DOHH2 (cell line): ENCODE measurements around the gene VWA5B1.

Experiments used
- H3F3A ChIP-seq: fragments of 200-600 bp; sonication (generic), shearing (Covaris generic); 2 replicates; pipeline ENCODE4 v1.6.0; 2016; ENCODE audit warnings: antibody characterized with exemption, mild to moderate bottlenecking; ENCODE audit not compliant: control insufficient read depth, insufficient read depth
- H3K27ac ChIP-seq: fragments of 200-600 bp; sonication (generic); 2 replicates; pipeline ENCODE4 v1.5.1; 2014; ENCODE audit warnings: low read depth, mild to moderate bottlenecking, low read length, moderate library complexity
- H3K27me3 ChIP-seq: fragments of 200-600 bp; sonication (generic); 2 replicates; pipeline ENCODE4 v1.6.1; 2014; ENCODE audit warnings: mild to moderate bottlenecking, low read length, mixed read lengths; ENCODE audit not compliant: control insufficient read depth
- H3K36me3 ChIP-seq: fragments of 200-600 bp; sonication (generic); 2 replicates; pipeline ENCODE4 v1.6.1; 2014; ENCODE audit warnings: mild to moderate bottlenecking, low read length, moderate library complexity, mixed read lengths; ENCODE audit not compliant: control insufficient read depth
- H3K4me1 ChIP-seq: fragments of 200-600 bp; sonication (generic); 2 replicates; pipeline ENCODE4 v1.6.1; 2014; ENCODE audit warnings: mild to moderate bottlenecking, low read length, mixed read lengths; ENCODE audit not compliant: control insufficient read depth
- H3K4me2 ChIP-seq: fragments of 200-600 bp; sonication (generic); 2 replicates; pipeline ENCODE4 v1.6.0; 2014; ENCODE audit warnings: mild to moderate bottlenecking, low read length, moderate library complexity
- H3K4me3 ChIP-seq: fragments of 200-600 bp; sonication (generic); 2 replicates; pipeline ENCODE4 v1.5.1; 2014; ENCODE audit warnings: mild to moderate bottlenecking, low read length, mixed read lengths
- H3K79me2 ChIP-seq: fragments of 200-600 bp; sonication (generic); 2 replicates; pipeline ENCODE4 v1.6.1; 2014; ENCODE audit warnings: mild to moderate bottlenecking, low read length, mixed read lengths; ENCODE audit not compliant: control insufficient read depth
- H3K9me2 ChIP-seq: fragments of 200-600 bp; sonication (generic); replicated peaks from 2 replicates; pipeline ENCODE4 v1.6.1; 2014; ENCODE audit warnings: mild to moderate bottlenecking, low read length, mixed read lengths; ENCODE audit not compliant: control insufficient read depth
- H3K9me3 ChIP-seq: fragments of 200-600 bp; sonication (generic); 2 replicates; pipeline ENCODE4 v1.6.1; 2014; ENCODE audit warnings: antibody characterized with exemption, low read length, mixed read lengths; ENCODE audit not compliant: control insufficient read depth, insufficient read depth
- H4K20me1 ChIP-seq: fragments of 200-600 bp; sonication (generic); 2 replicates; pipeline ENCODE4 v1.6.0; 2014; ENCODE audit warnings: low read depth, mild to moderate bottlenecking, antibody characterized with exemption, low read length, moderate library complexity; ENCODE audit not compliant: control insufficient read depth, insufficient read depth
- CTCF ChIP-seq: fragments of 200-600 bp; sonication (generic); IDR thresholded peaks from one replicate; pipeline ENCODE4 v1.5.1; 2014; ENCODE audit warnings: antibody characterized with exemption, mild to moderate bottlenecking, low read depth, low read length; ENCODE audit not compliant: poor library complexity, severe bottlenecking
- EZH2phosphoT487 ChIP-seq: fragments of 200-600 bp; sonication (generic); IDR thresholded peaks from 2 replicates; pipeline ENCODE4 v1.6.1; 2017; ENCODE audit warnings: borderline replicate concordance, mild to moderate bottlenecking, antibody characterized with exemption, low read length, moderate library complexity, mixed read lengths

The VWA5B1 gene

GRCh38 chr1:20383631-20384030 is 93.0 kb downstream of the VWA5B1 start:
- H4K20me1 ChIP-seq: no peaks in the 10 kb centered on the region
- no peaks in the 10 kb centered on the region for H3K9me3 ChIP-seq
- H3K27me3 ChIP-seq: peaks cover 34% of the 10 kb centered on the region
- no peaks in the 10 kb centered on the region for H3K36me3 ChIP-seq
- no peaks in the 10 kb centered on the region for H3F3A ChIP-seq
- no peaks in the 10 kb centered on the region for H3K9me2 ChIP-seq
- H3K4me1 ChIP-seq: peaks cover 6% of the 10 kb centered on the region
- no peaks in the 10 kb centered on the region for H3K79me2 ChIP-seq
- no peak overlapping the region for H3K4me3 ChIP-seq
- TF ChIP-seq EZH2phosphoT487 (no peak), CTCF (no peak)
- no peak overlapping the region for H3K27ac ChIP-seq
- H3K4me2 ChIP-seq: no peak overlapping the region

- Histone ChIP-seq H3K36me3 (no peaks in the 10 kb centered on the region), H3K27ac (no peak overlapping the region), H3K4me3 (no peak overlapping the region), H3K9me2 (no peaks in the 10 kb centered on the region), H3K79me2 (no peaks in the 10 kb centered on the region), H4K20me1 (no peaks in the 10 kb centered on the region), H3K27me3 (peaks cover 40% of the 10 kb centered on the region), H3K4me2 (no peak overlapping the region), H3K4me1 (peaks cover 6% of the 10 kb centered on the region), H3F3A (no peaks in the 10 kb centered on the region), H3K9me3 (no peaks in the 10 kb centered on the region)
- TF ChIP-seq EZH2phosphoT487: no peak
- no peak for TF ChIP-seq CTCF
These were observed 95.0 kb downstream of the VWA5B1 start for GRCh38 chr1:20385630-20386029.

GRCh38 chr1:20386323-20387081 is 95.8 kb downstream of the VWA5B1 start:
- Histone ChIP-seq H3K4me2 (no peak overlapping the region), H3F3A (no peaks in the 10 kb centered on the region), H3K9me2 (no peaks in the 10 kb centered on the region), H3K9me3 (no peaks in the 10 kb centered on the region), H3K79me2 (no peaks in the 10 kb centered on the region), H3K4me1 (peaks cover 6% of the 10 kb centered on the region), H3K36me3 (no peaks in the 10 kb centered on the region), H3K27me3 (peaks cover 39% of the 10 kb centered on the region), H4K20me1 (no peaks in the 10 kb centered on the region), H3K27ac (no peak overlapping the region), H3K4me3 (no peak overlapping the region)
- TF ChIP-seq EZH2phosphoT487: no peak
- TF ChIP-seq CTCF: no peak
